Naive thymus-derived CD8-positive, alpha-beta T cell (primary cell): ENCODE results near the gene HECTD3. TPM values are rescaled to one million over a fixed set of nuclear protein-coding genes. Genes with fewer than 3 reads are reported as not detected.

ENCODE experiments used
- ATAC-seq, 2 donors: fragments of 150-1000 bp; cut with Tn5 transposase in 1 of 2; sonication (Bioruptor Pico), chemical (Tn5 transposase) in 1 of 2; 1 replicate in 1 of 2; 2 replicates in 1 of 2; pipeline ENCODE4 v1.10.0; 2021; ENCODE audit warnings: mild to moderate bottlenecking in 2 of 2, moderate library complexity in 2 of 2
- POLR2A ChIA-PET: fragments of 350-600 bp; sonication (Branson Sonifier 250); formaldehyde crosslinking; loops from one replicate; lab custom pipeline; 2021; ENCODE audit warnings: antibody characterized with exemption; lab: Charles Lee
- DNase-seq, 10 donors: peaks; one replicate each; pipeline versions ENCODE4 v3.0.0 to v3.0.0-alpha.2; 2020 to 2022
- H3K27ac Mint-ChIP-seq, 10 donors: one replicate each; pipeline ENCODE4 v1.8.0; 2020 to 2022; ENCODE audit warnings: mild to moderate bottlenecking in 10 of 10, mixed read lengths in 10 of 10, moderate library complexity in 4 of 10, inconsistent platforms in 1 of 10
- H3K27me3 Mint-ChIP-seq, 5 donors: one replicate each; pipeline ENCODE4 v1.8.0; 2021 to 2022; ENCODE audit warnings: mixed read lengths in 5 of 5
- H3K36me3 Mint-ChIP-seq, 3 donors: one replicate each; pipeline ENCODE4 v1.8.0; 2020 to 2022; ENCODE audit warnings: mixed read lengths in 3 of 3, mild to moderate bottlenecking in 2 of 3, inconsistent platforms in 1 of 3
- H3K4me1 Mint-ChIP-seq, 4 donors: one replicate each; pipeline ENCODE4 v1.8.0; 2021 to 2022; ENCODE audit warnings: mixed read lengths in 4 of 4
- H3K4me3 Mint-ChIP-seq, 10 donors: one replicate each; pipeline ENCODE4 v1.8.0; 2020 to 2022; ENCODE audit warnings: mild to moderate bottlenecking in 10 of 10, mixed read lengths in 10 of 10, moderate library complexity in 6 of 10, inconsistent platforms in 1 of 10
- H3K9me3 Mint-ChIP-seq, 9 donors: one replicate each; pipeline ENCODE4 v1.8.0; 2020 to 2022; ENCODE audit warnings: mixed read lengths in 9 of 9, mild to moderate bottlenecking in 3 of 9, inconsistent platforms in 1 of 9, moderate library complexity in 1 of 9
- polyA plus RNA-seq, 3 donors: library from polyadenylated mRNA; unstranded; fragments of 300-500 nt; fragmentation: Illumina TruSeq; gene quantifications; one replicate each; pipeline ENCODE4 v1.2.3, GENCODE V29; 2021
- total RNA-seq, 8 experiments: library from RNA in 2 of 8; stranded (reverse) in 2 of 8; gene quantifications; one replicate each; pipeline ENCODE4 v1.2.3 and lab custom pipeline; 2021 to 2026

The HECTD3 gene
- total and polyA plus RNA-seq, 5 experiments from 2014 or later: 7.2 to 49.3 (median 17.8) TPM

DNA sequence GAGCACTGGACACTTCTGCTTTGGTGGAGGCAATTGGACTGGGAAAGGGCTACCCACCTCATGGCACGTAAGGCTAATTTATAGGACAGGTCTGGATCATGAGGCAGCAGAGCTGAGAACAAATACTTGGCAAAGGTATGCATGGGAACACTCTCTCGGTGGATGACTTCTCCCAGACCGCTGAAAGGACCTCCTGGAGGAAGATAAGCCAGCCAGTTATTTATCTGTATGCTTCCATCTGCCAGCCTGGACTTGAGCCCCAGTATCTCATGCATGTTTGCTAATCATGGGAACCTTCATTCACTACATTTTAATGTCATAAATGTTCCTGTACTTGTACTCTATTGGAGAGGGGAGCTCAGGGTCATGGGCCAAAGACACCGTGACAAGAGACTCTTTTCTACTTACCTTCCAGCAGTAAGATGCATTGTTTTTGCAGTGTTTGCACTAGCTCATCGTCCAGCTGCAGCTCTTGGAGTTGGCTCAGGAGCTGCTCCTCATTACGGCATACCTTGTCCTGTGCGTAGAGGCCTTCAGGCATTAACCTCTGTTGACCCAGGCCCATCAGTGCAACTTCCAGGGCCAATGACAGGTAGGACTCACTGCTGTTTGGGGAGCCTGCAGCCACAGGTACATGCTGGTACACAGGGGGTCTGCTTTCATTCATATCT lies 24.6 kb upstream of the HECTD3 start:
- Mint-ChIP-seq H3K27me3 (no peaks in the 10 kb centered on the region), H3K27ac (no peak overlapping the region)

DNA sequence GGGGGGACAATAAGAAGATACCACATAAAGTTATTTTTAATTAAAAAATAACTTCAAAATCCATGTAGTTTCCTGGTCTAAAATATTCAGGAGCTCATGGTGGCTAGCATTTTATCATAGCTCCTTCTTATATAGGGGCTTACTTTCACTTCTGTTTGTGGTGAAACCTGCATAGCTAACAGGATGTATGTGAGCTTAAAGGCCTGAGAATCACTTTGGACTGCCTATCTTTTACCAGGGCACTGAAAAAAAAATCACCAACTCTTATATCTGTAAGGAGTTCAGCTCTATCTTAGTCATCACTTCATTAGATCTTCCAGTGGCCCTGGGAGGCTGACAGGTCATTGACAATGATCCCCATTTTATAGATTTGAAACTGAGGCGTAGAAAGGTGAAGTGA lies 22.2 kb upstream of the HECTD3 start:
- POLR2A ChIA-PET: no interaction called here
- H3K4me3 Mint-ChIP-seq: peak overlapping the region in 1 of 10 donors; percentile 14
- DNase-seq (peak in 1 of 10 donors; percentile 13), ATAC-seq (peak; percentile 35 to 45)
- no peaks in the 10 kb centered on the region for H3K27me3 Mint-ChIP-seq
- H3K36me3 Mint-ChIP-seq: peaks cover 0 to 9% (median 5%) of the 10 kb centered on the region in 3 donors
- no peaks in the 10 kb centered on the region for H3K9me3 Mint-ChIP-seq
- peak overlapping the region in 6 of 10 donors; percentile 5 to 82 (median 68) for H3K27ac Mint-ChIP-seq
- peaks cover 0 to 10% (median 7%) of the 10 kb centered on the region in 4 donors for H3K4me1 Mint-ChIP-seq

More for the DNA sequence above, 24.6 kb upstream of the HECTD3 start:
- H3K36me3 Mint-ChIP-seq: peaks cover 0 to 17% (median 6%) of the 10 kb centered on the region in 3 donors
- peaks cover 0 to 10% (median 7%) of the 10 kb centered on the region in 4 donors for H3K4me1 Mint-ChIP-seq
- no peak for ATAC-seq
- POLR2A ChIA-PET: no interaction called here
- no peak for DNase-seq
- H3K4me3 Mint-ChIP-seq: no peak overlapping the region
- H3K9me3 Mint-ChIP-seq: no peaks in the 10 kb centered on the region

DNA sequence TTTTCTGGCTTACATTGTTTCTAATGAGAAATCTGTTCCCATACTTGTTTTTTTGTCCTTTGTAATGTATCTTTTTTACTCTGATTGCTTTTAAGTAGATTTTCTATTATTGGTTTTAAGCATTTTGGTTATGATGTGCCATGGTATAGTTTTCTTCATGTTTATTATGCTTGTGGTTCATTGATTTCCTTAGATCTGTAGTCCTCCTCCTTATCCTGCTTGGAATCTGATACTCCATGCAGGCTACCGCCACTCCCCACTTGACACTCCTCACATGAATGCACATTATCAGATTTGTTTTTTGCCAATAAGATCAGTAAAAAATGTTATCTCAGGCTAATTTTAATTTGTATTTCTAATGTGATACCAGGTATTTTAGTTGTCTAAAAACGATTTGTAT lies 21.7 kb upstream of the HECTD3 start:
- no peak for DNase-seq
- no peak for ATAC-seq
- peak overlapping the region in 3 of 10 donors; percentile 22 to 73 (median 57) for H3K27ac Mint-ChIP-seq
- no peaks in the 10 kb centered on the region for H3K9me3 Mint-ChIP-seq
- H3K36me3 Mint-ChIP-seq: peaks cover 0 to 3% (median 2%) of the 10 kb centered on the region in 3 donors
- no peaks in the 10 kb centered on the region for H3K27me3 Mint-ChIP-seq
- H3K4me1 Mint-ChIP-seq: peaks cover 0 to 10% (median 7%) of the 10 kb centered on the region in 4 donors
- POLR2A ChIA-PET: no interaction called here
- H3K4me3 Mint-ChIP-seq: no peak overlapping the region

DNA sequence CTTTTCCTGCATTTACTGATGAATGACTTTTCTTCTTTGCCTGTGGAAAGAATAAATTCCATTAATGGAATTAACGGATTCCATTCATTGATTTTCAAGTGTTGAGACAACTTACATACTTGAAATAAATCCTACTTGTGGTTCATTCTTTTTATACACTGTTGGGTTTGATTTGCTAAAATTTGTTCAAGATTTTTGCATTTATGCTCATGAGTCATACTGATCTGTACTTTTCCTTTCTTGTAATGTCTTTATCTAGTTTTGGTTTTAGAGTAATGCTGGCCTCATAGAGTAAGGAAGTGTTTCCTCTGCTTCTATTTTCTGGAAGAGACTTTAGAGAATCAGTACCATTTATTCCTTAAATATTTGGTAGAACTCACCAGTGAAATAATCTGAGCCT lies 15.3 kb upstream of the HECTD3 start:
- H3K4me1 Mint-ChIP-seq: no peaks in the 10 kb centered on the region
- no peaks in the 10 kb centered on the region for H3K36me3 Mint-ChIP-seq
- DNase-seq: no peak
- no peak overlapping the region for H3K4me3 Mint-ChIP-seq
- ATAC-seq: no peak
- no peaks in the 10 kb centered on the region for H3K9me3 Mint-ChIP-seq
- H3K27me3 Mint-ChIP-seq: peaks cover 0 to 2% (median 0%) of the 10 kb centered on the region in 5 donors
- H3K27ac Mint-ChIP-seq: no peak overlapping the region
- POLR2A ChIA-PET: no interaction called here

DNA sequence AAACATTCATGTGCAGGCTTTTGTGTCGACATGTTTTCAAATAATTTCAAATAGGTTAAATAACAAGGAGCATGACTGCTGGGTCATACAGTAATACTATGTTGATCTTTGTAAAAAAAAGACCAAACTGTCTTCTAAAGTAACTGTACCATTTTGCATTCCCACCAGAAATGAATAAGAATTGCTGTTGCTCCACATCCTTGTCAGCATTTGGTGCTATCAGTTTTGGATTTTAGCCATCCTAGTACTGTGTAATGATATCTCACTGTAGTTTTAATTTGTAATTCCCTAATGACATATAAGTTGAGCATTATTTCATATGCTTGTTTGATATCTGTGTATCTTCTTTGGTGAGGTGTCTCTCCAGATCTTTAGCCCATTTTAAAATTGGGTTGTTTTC lies 12.5 kb upstream of the HECTD3 start:
- Mint-ChIP-seq H3K27me3 (peaks cover 0 to 2% (median 0%) of the 10 kb centered on the region in 5 donors), H3K27ac (no peak overlapping the region), H3K4me1 (peaks cover 0 to 3% (median 0%) of the 10 kb centered on the region in 4 donors), H3K9me3 (no peaks in the 10 kb centered on the region), H3K36me3 (no peaks in the 10 kb centered on the region), H3K4me3 (no peak overlapping the region)
- DNase-seq (no peak), ATAC-seq (no peak)
- POLR2A ChIA-PET: no interaction called here

DNA sequence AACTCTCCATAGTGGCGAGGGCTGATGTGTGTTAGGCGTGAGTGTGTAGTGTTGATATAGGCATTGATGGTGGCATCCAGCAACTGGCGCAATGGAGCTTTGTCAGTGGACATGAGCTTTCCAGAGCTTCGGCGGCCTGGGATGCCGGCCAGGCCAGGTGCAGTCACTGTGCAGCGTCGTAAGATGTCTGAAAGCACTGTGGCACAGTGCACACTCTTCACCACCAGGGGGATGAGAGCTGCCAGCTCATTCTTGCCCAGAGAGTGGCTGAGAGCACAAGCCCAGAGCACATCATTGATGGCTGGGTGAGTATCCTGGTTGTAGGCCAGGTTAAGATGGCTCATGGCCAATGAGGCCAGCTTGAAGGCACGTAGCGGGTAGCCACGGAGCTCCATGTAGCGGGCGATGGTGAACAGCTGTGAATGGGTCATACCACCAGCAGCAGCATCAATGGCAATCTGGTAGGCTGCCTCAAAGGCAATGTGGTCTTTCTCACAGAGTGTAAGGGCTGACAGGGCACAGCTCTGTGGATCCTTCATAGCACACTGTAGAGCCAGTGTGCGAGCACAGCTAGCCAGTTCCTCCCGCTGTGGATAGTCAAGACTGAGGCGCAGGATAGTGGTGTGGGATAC lies 7.6 kb upstream of the HECTD3 start:
- Mint-ChIP-seq H3K27ac (peak overlapping the region in 4 of 10 donors; percentile 19 to 69 (median 59)), H3K4me3 (no peak overlapping the region), H3K9me3 (no peaks in the 10 kb centered on the region), H3K36me3 (peaks cover 0 to 13% (median 0%) of the 10 kb centered on the region in 3 donors), H3K27me3 (no peaks in the 10 kb centered on the region), H3K4me1 (peaks cover 6 to 13% (median 11%) of the 10 kb centered on the region in 4 donors)
- DNase-seq (peak in 9 of 10 donors; percentile 14 to 65 (median 46)), ATAC-seq (peak; percentile 90)
- POLR2A ChIA-PET: interaction anchor here (1.0 to 1.1 kb wide), 2 partner anchors 282 to 285 kb away, joined by 4 to 5 read pairs; no protein-coding TSS in a partner anchor

DNA sequence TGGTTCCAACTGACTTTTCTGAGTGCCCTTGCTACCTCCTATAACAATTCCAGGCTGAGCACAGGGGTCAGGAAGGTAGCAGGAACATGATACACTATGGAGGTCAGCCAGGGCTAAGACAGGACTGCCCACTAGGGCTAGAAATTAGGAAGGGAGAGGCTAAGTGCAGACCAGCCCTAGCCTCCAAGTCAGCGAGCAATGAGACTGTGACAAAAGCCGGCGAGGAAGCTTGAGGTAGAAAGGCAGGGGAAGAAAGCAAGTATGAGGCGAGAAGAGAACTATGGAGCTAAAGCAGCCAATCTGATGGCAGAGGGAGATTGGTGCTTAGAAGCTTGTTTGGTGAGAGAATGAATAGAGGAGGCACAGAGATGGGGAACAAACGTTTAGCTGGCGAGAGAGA lies 5.6 kb upstream of the HECTD3 start:
- Mint-ChIP-seq H3K9me3 (no peaks in the 10 kb centered on the region), H3K27me3 (no peaks in the 10 kb centered on the region), H3K4me3 (no peak overlapping the region), H3K4me1 (peaks cover 10 to 30% (median 26%) of the 10 kb centered on the region in 4 donors), H3K27ac (peak overlapping the region in 5 of 10 donors; percentile 0 to 66 (median 37)), H3K36me3 (peaks cover 0 to 13% (median 0%) of the 10 kb centered on the region in 3 donors)
- no peak for ATAC-seq
- no peak for DNase-seq
- POLR2A ChIA-PET: no interaction called here

DNA sequence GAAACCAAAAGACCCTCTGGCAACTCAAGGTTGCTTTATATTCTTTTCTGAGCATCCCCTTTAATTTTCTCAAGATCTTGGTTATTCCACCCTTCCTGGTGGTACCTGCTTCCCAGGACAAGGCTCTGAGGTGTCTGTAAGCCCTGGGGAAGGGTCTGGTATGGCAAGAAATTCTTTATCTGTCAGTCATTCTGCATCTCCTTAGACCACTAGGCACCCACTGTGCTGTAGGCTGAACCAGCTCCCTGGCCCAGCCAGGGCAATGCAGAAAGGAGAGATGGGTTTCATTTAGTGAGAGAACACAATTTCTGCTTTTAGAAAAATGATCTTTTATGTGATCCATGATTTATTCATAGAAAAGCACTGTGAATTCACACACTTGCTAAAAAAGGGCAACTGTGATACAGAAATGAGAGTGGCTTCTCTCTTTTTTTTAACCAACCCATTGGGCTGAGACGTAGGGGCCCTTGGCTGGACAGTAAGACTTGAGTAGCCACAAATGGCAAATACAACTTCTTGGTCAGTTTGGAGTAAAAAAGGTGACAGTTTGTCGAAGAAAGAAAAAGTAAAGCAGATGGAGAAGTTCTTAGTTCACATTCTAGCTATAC lies 5.1 kb upstream of the HECTD3 start:
- Mint-ChIP-seq H3K27me3 (no peaks in the 10 kb centered on the region), H3K36me3 (peaks cover 0 to 13% (median 0%) of the 10 kb centered on the region in 3 donors), H3K9me3 (no peaks in the 10 kb centered on the region), H3K4me3 (peak overlapping the region in 1 of 10 donors; percentile 6), H3K4me1 (peaks cover 14 to 35% (median 32%) of the 10 kb centered on the region in 4 donors), H3K27ac (peak overlapping the region in 2 of 10 donors; percentile 7 to 30)
- POLR2A ChIA-PET: interaction anchor here (6.2 kb wide), 1 partner anchor 285 kb away, joined by 112 read pairs; no protein-coding TSS in a partner anchor
- no peak for DNase-seq
- no peak for ATAC-seq

DNA sequence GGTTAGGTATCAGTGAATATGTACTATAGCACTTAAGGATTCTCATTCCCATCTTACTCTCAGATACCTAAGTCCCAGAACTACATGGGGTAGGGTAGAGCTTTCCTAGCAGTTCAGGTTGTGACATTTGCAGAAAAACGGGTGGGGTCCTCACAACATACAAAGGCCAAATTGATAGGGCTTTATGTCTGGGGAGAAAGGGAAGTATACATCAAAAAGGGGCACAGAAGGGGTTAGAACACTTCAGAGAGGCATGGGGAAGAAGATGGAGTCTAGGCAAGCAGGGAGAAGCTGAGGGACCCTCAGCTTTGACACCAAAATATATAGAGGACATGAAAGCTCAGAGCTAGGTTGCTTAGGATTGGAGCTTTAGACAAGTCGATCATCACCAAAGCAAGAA lies 4.6 kb upstream of the HECTD3 start:
- H3K9me3 Mint-ChIP-seq: no peaks in the 10 kb centered on the region
- H3K36me3 Mint-ChIP-seq: peaks cover 0 to 13% (median 0%) of the 10 kb centered on the region in 3 donors
- ATAC-seq: no peak
- no peak overlapping the region for H3K4me3 Mint-ChIP-seq
- peaks cover 15 to 36% (median 34%) of the 10 kb centered on the region in 4 donors for H3K4me1 Mint-ChIP-seq
- DNase-seq: no peak
- H3K27me3 Mint-ChIP-seq: no peaks in the 10 kb centered on the region
- peak overlapping the region in 3 of 10 donors; percentile 18 to 30 (median 25) for H3K27ac Mint-ChIP-seq
- POLR2A ChIA-PET: interaction anchor here (6.2 kb wide), 1 partner anchor 286 kb away, joined by 112 read pairs; no protein-coding TSS in a partner anchor

DNA sequence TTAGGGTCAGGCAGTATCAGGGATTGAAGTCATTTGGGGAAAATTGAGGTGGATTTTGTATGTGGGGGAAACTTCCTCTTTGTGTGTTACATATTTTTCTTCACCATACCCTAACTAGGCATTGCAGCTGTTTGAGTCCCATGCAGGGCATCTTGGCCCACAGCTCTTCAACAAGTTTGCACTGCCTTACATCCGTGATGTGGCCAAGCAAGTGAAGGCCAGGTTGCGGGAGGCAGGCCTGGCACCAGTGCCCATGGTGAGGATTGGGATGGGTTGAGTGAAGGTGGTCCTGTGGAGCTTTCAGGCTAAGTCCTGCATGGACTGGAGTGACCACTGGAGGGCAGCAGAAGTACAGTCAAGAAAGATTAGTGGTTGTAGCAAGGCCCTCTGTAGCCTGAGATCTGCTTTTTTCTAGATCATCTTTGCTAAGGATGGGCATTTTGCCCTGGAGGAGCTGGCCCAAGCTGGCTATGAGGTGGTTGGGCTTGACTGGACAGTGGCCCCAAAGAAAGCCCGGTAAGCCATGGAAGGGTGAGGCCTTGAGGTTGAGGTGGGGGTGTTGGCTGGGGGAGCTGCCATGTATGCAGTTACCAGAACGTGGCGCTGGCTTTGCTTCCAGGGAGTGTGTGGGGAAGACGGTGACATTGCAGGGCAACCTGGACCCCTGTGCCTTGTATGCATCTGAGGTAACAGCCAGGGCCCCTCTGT lies 3.4 kb upstream of the HECTD3 start:
- POLR2A ChIA-PET: interaction anchor here (0.6 to 6.2 kb wide), 12 partner anchors 8 to 672 kb away, joined by 3 to 112 read pairs (median 4); partner anchors contain the start of genes CCDC163, EIF2B3, GPBP1L1 and MMACHC
- no peaks in the 10 kb centered on the region for H3K9me3 Mint-ChIP-seq
- peaks cover 0 to 13% (median 0%) of the 10 kb centered on the region in 3 donors for H3K36me3 Mint-ChIP-seq
- H3K4me3 Mint-ChIP-seq: peak overlapping the region; percentile 33 to 86 (median 66)
- ATAC-seq: peak; percentile 30 to 36
- H3K4me1 Mint-ChIP-seq: peaks cover 17 to 47% (median 44%) of the 10 kb centered on the region in 4 donors
- no peaks in the 10 kb centered on the region for H3K27me3 Mint-ChIP-seq
- peak overlapping the region; percentile 38 to 91 (median 82) for H3K27ac Mint-ChIP-seq
- peak; percentile 64 to 90 (median 78) for DNase-seq

DNA sequence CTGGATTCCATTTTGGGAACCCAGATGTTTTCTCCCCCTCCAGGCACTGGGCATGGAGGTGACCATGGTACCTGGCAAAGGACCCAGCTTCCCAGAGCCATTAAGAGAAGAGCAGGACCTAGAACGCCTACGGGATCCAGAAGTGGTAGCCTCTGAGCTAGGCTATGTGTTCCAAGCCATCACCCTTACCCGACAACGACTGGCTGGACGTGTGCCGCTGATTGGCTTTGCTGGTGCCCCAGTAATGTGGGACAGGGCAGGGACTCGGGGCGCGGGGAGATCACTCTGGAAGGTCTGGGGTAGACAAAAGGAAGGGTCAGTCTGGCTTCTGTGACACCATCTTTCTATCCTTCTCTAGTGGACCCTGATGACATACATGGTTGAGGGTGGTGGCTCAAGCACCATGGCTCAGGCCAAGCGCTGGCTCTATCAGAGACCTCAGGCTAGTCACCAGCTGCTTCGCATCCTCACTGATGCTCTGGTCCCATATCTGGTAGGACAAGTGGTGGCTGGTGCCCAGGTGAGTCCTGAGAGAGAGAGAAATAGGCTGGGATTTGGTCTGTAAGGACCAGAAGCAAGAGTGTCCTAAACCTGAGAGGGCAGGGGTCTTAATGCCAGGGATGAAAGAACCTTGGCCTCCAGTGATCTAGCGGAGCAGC lies 2.6 kb upstream of the HECTD3 start:
- H3K4me3 Mint-ChIP-seq: peak overlapping the region in 9 of 10 donors; percentile 15 to 97 (median 72)
- H3K4me1 Mint-ChIP-seq: peaks cover 21 to 55% (median 50%) of the 10 kb centered on the region in 4 donors
- peaks cover 0 to 21% (median 0%) of the 10 kb centered on the region in 3 donors for H3K36me3 Mint-ChIP-seq
- POLR2A ChIA-PET: interaction anchor here (0.6 to 6.2 kb wide), 11 partner anchors 7 to 672 kb away, joined by 3 to 112 read pairs (median 7); partner anchors contain the start of genes CCDC163, EIF2B3, GPBP1L1 and MMACHC
- no peaks in the 10 kb centered on the region for H3K9me3 Mint-ChIP-seq
- DNase-seq: no peak
- no peaks in the 10 kb centered on the region for H3K27me3 Mint-ChIP-seq
- H3K27ac Mint-ChIP-seq: peak overlapping the region in 6 of 10 donors; percentile 20 to 95 (median 86)
- no peak for ATAC-seq
